Lung (tissue), 12 donors: ENCODE results near the gene DNAJA4. TPM values are rescaled to one million over a fixed set of nuclear protein-coding genes. Genes with fewer than 3 reads are reported as not detected.

ENCODE experiments used
- ATAC-seq: fragments of 200-7000 bp; cut with Tn5 transposase; one replicate; pipeline ENCODE4 v1.9.1; 2020; ENCODE audit warnings: moderate number of reproducible peaks; ENCODE audit not compliant: insufficient read depth, low FRiP score
- DNase-seq, 3 donors: peaks; one replicate each; pipeline ENCODE4 v3.0.0-alpha.2; 2013 to 2017
- H3K27ac ChIP-seq, 2 donors: one replicate each; pipeline ENCODE4 v1.5.1; 2013; ENCODE audit warnings: mild to moderate bottlenecking in 2 of 2, moderate library complexity in 2 of 2, control low read depth in 1 of 2, inconsistent platforms in 1 of 2, low read depth in 1 of 2, low read length in 1 of 2
- H3K27me3 ChIP-seq, 3 donors: one replicate each; pipeline ENCODE4 v1.5.1; 2013; ENCODE audit warnings: low read length in 2 of 3; ENCODE audit not compliant: control insufficient read depth in 3 of 3, insufficient read depth in 3 of 3
- H3K36me3 ChIP-seq, 4 donors: one replicate each; pipeline ENCODE4 v1.5.1; 2013; ENCODE audit warnings: low read length in 4 of 4, mild to moderate bottlenecking in 1 of 4, moderate library complexity in 1 of 4; ENCODE audit not compliant: control insufficient read depth in 4 of 4, insufficient read depth in 4 of 4
- H3K4me1 ChIP-seq, 5 donors: one replicate each; pipeline ENCODE4 v1.5.1; 2013; ENCODE audit warnings: low read length in 5 of 5, mild to moderate bottlenecking in 2 of 5, moderate library complexity in 1 of 5; ENCODE audit not compliant: control insufficient read depth in 5 of 5, insufficient read depth in 5 of 5
- H3K4me3 ChIP-seq: one replicate; pipeline ENCODE4 v1.5.1; 2013; ENCODE audit warnings: mild to moderate bottlenecking, control low read depth, moderate library complexity
- H3K9ac ChIP-seq, 2 donors: one replicate each; pipeline ENCODE4 v1.5.1; 2013; ENCODE audit warnings: low read length in 2 of 2, control low read depth in 1 of 2; ENCODE audit not compliant: insufficient read depth in 1 of 2
- H3K9me3 ChIP-seq, 4 donors: one replicate each; pipeline ENCODE4 v1.5.1; 2013; ENCODE audit warnings: low read length in 3 of 4, mild to moderate bottlenecking in 1 of 4, moderate library complexity in 1 of 4; ENCODE audit not compliant: control insufficient read depth in 4 of 4, insufficient read depth in 3 of 4
- CTCF ChIP-seq: IDR thresholded peaks from 2 replicates; pipeline ENCODE4 v1.5.1; 2012; ENCODE audit warnings: mild to moderate bottlenecking; ENCODE audit errors: control extremely low read depth, extremely low read depth
- WGBS, 2 donors: extraction: QIAGEN DNeasy Blood & Tissue Kit; methylation state at CpG; one replicate each; pipeline ENCODE4 v1.1.7; 2013; 5-methylcytosine and 5-hydroxymethylcytosine counted together
- polyA plus RNA-seq, 2 donors: library from polyadenylated mRNA; stranded (reverse); fragments of 200-250 nt; gene quantifications; one replicate each; pipeline ENCODE4 v1.2.1, GENCODE V29; 2013
- total RNA-seq, 2 donors: library from RNA; depleted of rRNA in 1 of 2; stranded (reverse); fragments of >200 nt in 1 of 2; gene quantifications; one replicate each; pipeline ENCODE4 v1.2.1, GENCODE V29; 2014 to 2021
- donor health status: control.
- donor health status: control.
- donor health status: Bipolar disorder and iron deficiency.
- donor health status: healthy.
- donor health status: DM: yes; HTN: yes; CAD: no.

DNAJA4 gene
- total and polyA plus RNA-seq, 4 donors: 19.3 to 74.6 (median 33.9) TPM

GRCh38 chr15:78243058-78243457 lies 21.3 kb upstream of the DNAJA4 start:
- no peaks in the 10 kb centered on the region for H3K9me3 ChIP-seq
- no peak overlapping the region for H3K9ac ChIP-seq
- DNase-seq (no peak), ATAC-seq (no peak)
- peaks cover 0 to 9% (median 0%) of the 10 kb centered on the region in 5 donors for H3K4me1 ChIP-seq
- H3K27ac ChIP-seq: no peak overlapping the region
- WGBS, 2 donors: 63 to 91% methylated on average over 6 of the region's 6 CpGs
- no peak for TF ChIP-seq CTCF
- H3K4me3 ChIP-seq: no peak overlapping the region
- no peaks in the 10 kb centered on the region for H3K27me3 ChIP-seq
- H3K36me3 ChIP-seq: no peaks in the 10 kb centered on the region

- Histone ChIP-seq H3K9me3 (no peaks in the 10 kb centered on the region), H3K9ac (no peak overlapping the region), H3K4me3 (no peak overlapping the region), H3K36me3 (no peaks in the 10 kb centered on the region), H3K27me3 (no peaks in the 10 kb centered on the region), H3K27ac (no peak overlapping the region), H3K4me1 (peaks cover 0 to 9% (median 0%) of the 10 kb centered on the region in 5 donors)
- ATAC-seq (no peak), DNase-seq (peak; percentile 69 to 77 (median 71))
- 55 to 70% methylated on average over 6 of the region's 6 CpGs for WGBS, 2 donors
- TF ChIP-seq CTCF: no peak
Observed at GRCh38 chr15:78243491-78243941, 20.8 kb upstream of the DNAJA4 start.

- no peak overlapping the region for H3K9ac ChIP-seq
Observed at GRCh38 chr15:78244101-78244500, 20.3 kb upstream of the DNAJA4 start.

More at GRCh38 chr15:78244101-78244500, 20.3 kb upstream of the DNAJA4 start:
- WGBS, 2 donors: 72 to 90% methylated on average over 6 of the region's 6 CpGs
- H3K27ac ChIP-seq: no peak overlapping the region
- peaks cover 0 to 9% (median 0%) of the 10 kb centered on the region in 5 donors for H3K4me1 ChIP-seq
- no peaks in the 10 kb centered on the region for H3K27me3 ChIP-seq
- H3K9me3 ChIP-seq: no peaks in the 10 kb centered on the region
- no peak for ATAC-seq
- H3K4me3 ChIP-seq: no peak overlapping the region
- DNase-seq: no peak
- no peak for TF ChIP-seq CTCF
- H3K36me3 ChIP-seq: no peaks in the 10 kb centered on the region
